NCI-H146 treated with DMSO at 0.1 percent for 48 hours (cell line): ENCODE measurements around the gene ERGIC2.
"Not testable (repeated sequence)": the region's sequence is repeated elsewhere in the genome, so short reads cannot be mapped to it uniquely, and the experiment has no call there.

Experiments
- DNase-seq: peaks from one replicate; lab custom pipeline; 2025; ENCODE audit not compliant: unreplicated experiment; lab: John Stamatoyannopoulos, UW

The ERGIC2 gene

DNA sequence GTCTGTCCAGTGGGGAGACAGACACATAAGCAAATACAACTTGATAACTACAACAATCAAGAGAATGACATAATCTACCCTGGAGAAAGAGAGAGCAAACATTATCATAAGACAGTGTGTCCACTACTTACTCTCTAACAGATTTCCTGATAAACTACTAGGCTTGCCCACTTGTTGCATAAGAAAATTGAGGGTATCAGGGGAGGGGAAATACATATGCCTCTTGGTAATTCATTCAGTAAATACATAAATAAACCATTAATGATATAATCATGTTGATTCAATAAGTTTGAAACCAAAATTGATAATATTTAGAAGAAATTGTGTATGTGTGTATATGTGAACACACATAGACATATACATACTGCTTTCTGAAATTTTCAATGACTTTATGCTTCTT is 76.6 kb downstream of the ERGIC2 start:
- DNase-seq: no peak

DNA sequence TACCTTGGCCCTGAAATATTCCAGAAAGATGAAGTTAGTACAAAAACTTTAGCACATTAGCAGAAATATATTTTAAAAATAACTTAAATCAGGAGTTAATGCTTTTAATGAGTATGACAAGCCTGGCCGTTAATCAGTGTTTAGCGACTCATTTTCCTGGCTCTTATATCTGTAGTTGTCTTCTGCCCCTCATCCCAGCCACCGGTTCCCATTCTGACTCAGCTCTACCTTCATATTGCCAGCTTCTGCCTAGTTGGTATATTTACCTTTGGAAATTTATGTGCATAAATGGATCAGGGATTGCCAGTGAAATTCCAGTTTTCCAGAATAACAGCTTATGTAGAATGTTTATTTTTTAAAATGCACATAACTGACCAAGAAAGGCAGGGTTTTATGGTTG is 79.9 kb downstream of the ERGIC2 start:
- DNase-seq: no peak

DNA sequence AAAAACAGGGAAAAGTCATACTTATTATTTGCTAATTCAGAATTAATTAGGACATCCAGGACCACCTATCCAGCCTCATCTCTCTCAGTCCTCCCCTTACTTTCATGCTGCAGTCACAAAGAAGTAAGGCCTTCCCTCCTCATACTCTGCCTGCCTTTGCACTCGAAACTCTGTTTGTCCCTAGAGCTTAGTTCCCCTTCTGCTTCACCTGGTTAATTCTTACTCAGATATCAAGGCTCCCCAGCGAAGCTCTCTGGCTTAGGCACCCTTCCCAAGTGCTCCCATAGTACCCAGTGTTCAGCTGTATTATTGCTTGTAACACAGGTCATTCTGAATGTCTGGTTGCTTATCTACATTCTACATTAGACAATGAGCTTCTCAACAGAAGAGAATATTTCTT is 81.3 kb downstream of the ERGIC2 start:
- no peak for DNase-seq

DNA sequence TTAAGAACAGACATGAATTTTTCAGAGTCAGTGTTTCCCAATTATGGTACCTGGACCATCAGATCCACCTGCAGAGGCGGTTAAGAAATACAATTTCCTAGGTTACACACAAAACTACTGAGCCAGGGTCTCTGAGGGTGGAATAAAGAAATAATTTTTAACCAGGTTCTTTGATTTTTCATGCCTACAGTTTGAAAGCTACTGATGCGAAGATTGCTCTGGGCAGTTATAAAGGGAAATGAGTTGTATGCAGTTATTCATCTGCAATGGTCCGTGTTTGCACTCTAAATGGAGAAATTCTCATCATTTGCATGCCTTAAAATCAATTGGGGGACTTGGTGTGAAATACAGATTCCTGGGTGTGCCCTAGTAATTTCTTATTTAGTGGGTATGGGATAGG is 89.7 kb downstream of the ERGIC2 start:
- DNase-seq: no peak

DNA sequence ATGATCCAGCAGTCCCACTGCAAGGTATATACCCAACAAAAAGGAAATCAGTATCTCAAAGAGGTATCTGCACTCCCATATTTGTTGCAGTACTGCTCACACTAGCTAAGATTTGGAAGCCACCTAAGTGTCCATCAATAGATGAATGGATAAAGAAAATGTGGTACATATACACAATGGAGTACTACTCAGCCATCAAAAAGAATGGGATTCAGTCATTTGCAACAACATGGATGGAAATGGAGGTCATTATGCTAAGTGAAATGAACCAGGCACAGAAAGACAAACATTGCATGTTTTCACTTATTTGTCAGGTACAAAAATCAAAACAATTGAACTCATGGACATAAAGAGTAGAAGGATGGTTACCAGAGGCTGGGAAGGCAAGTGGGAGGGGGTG is 90.5 kb downstream of the ERGIC2 start:
- not testable (repeated sequence) for DNase-seq

DNA sequence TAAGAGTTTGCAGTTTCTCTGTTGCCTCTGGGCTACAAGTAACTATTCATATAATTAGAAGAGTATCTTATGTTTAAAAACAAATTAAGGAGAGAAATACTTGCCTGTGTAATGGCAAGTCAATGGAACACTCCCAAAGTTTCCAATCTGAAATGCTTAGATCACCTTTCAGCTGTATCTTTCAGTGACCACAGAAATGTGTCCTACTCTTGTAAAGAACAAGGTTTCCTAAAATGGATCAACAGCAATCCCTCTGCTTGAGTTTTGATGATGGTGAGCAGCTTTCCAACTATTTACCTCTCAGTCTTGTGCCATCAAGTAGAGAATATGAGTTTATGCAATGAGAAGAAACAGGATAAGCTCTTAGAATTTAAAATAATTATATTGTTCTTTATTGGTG is 92.9 kb downstream of the ERGIC2 start:
- DNase-seq: no peak

DNA sequence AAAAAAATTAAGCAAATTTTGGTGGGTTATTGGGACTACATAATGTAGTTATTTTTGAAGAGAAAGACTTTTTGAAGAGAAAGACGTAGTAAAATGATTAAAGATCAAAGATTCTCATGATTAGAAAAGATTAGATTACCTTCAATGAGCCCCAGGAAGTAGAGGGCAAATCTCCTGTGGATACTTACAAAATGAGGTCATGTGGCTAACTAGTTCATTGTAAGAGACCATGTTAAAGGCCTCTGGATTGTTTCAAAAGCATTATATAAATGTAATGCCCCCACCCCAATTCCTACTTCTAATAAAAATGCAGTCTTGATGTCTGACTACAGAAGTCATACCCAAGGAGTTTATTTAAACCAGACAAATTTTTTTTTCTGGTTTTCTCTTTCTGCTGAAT is 93.3 kb downstream of the ERGIC2 start:
- no peak for DNase-seq
